RWPE2 (cell line): ENCODE measurements around the gene KCND2.

ENCODE experiments used
- ATAC-seq: fragments of 200-7000 bp; cut with Tn5 transposase; 3 replicates; pipeline ENCODE4 v1.9.1; 2021; ENCODE audit warnings: low read depth
- DNase-seq: peaks from one replicate; pipeline ENCODE4 v3.0.0-alpha.2; 2020; ENCODE audit warnings: low spot score
- H3K27ac ChIP-seq: fragments of 450-650 bp; 2 replicates; pipeline ENCODE4 v1.5.1; 2017; ENCODE audit warnings: mild to moderate bottlenecking; ENCODE audit not compliant: poor library complexity, severe bottlenecking
- H3K27me3 ChIP-seq: fragments of 250-450 bp; sonication (Bioruptor Pico); 2 replicates; pipeline ENCODE4 v1.5.1; 2021; ENCODE audit warnings: mild to moderate bottlenecking, moderate library complexity; ENCODE audit not compliant: insufficient read depth, poor library complexity, severe bottlenecking
- H3K36me3 ChIP-seq: fragments of 250-450 bp; sonication (Bioruptor Pico); 2 replicates; pipeline ENCODE4 v1.5.1; 2020; ENCODE audit warnings: low read depth, mild to moderate bottlenecking, moderate library complexity
- H3K4me1 ChIP-seq: fragments of 250-450 bp; sonication (Bioruptor Pico); 2 replicates; pipeline ENCODE4 v1.5.1; 2021; ENCODE audit warnings: mild to moderate bottlenecking, moderate library complexity; ENCODE audit not compliant: insufficient read depth, poor library complexity, severe bottlenecking
- H3K4me3 ChIP-seq: fragments of 250-450 bp; sonication (Bioruptor Pico); 2 replicates; pipeline ENCODE4 v1.5.1; 2021; ENCODE audit warnings: mild to moderate bottlenecking, moderate library complexity; ENCODE audit not compliant: severe bottlenecking
- H3K9me3 ChIP-seq: fragments of 250-450 bp; sonication (Bioruptor Pico); 2 replicates; pipeline ENCODE4 v1.5.1; 2021; ENCODE audit warnings: mild to moderate bottlenecking, moderate library complexity; ENCODE audit not compliant: severe bottlenecking
- TF ChIP-seq, protein P1 (sequence below): fragments of 450-650 bp; IDR thresholded peaks from one replicate; pipeline ENCODE4 v1.5.1; 2017; ENCODE audit warnings: mild to moderate bottlenecking, moderate library complexity; ENCODE audit not compliant: poor library complexity, severe bottlenecking

The KCND2 gene

DNA sequence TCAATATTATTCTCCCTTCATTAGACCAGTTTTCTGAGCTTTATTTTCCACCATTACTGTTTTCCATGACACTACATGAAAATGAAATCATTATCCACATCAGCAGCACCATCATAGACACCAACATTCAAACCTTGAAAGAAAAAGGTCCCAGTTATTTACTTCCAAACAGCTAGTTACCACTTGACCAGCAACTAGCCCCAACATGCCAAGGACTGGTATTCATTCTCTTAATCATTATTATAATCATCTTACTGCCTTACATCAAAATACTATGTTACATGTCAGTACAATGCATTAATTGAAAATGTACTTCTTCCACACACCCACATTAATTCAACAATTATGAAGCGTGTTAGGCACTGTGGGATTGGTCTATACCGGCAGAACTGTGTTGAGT, 385.5 kb downstream of the KCND2 start:
- no peak; the same call in 2 of the 3 replicates for ATAC-seq
- Histone ChIP-seq H3K4me1 (peaks cover 2% of the 10 kb centered on the region), H3K27ac (no peak overlapping the region), H3K27me3 (no peaks in the 10 kb centered on the region), H3K36me3 (no peaks in the 10 kb centered on the region), H3K4me3 (no peak overlapping the region), H3K9me3 (no peaks in the 10 kb centered on the region)
- TF ChIP-seq, protein P1, sequence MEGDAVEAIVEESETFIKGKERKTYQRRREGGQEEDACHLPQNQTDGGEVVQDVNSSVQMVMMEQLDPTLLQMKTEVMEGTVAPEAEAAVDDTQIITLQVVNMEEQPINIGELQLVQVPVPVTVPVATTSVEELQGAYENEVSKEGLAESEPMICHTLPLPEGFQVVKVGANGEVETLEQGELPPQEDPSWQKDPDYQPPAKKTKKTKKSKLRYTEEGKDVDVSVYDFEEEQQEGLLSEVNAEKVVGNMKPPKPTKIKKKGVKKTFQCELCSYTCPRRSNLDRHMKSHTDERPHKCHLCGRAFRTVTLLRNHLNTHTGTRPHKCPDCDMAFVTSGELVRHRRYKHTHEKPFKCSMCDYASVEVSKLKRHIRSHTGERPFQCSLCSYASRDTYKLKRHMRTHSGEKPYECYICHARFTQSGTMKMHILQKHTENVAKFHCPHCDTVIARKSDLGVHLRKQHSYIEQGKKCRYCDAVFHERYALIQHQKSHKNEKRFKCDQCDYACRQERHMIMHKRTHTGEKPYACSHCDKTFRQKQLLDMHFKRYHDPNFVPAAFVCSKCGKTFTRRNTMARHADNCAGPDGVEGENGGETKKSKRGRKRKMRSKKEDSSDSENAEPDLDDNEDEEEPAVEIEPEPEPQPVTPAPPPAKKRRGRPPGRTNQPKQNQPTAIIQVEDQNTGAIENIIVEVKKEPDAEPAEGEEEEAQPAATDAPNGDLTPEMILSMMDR, result no peak
- no peak for DNase-seq

DNA sequence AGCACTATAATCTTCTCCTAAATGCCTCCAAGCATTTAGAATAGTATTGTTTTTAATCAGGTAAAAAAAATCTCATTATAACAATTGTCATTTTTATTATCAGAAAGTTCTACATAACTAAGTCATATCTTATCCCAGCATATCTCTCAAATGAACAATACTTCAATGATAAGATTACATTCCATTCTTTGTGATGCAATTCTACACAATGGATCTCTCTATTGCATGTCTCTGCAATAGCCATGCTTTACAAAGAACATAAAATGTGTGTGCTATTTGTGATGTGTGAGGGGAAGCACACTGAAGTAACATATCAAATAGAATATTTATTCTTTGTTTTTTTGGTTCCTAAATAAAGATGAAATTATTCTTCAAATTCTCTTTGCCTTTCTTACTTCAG, 389.3 kb downstream of the KCND2 start:
- Histone ChIP-seq H3K4me1 (peaks cover 2% of the 10 kb centered on the region), H3K9me3 (no peaks in the 10 kb centered on the region), H3K27ac (no peak overlapping the region), H3K27me3 (no peaks in the 10 kb centered on the region), H3K4me3 (no peak overlapping the region), H3K36me3 (no peaks in the 10 kb centered on the region)
- no peak for DNase-seq
- ATAC-seq, result no peak
- TF ChIP-seq, protein P1, result no peak

DNA sequence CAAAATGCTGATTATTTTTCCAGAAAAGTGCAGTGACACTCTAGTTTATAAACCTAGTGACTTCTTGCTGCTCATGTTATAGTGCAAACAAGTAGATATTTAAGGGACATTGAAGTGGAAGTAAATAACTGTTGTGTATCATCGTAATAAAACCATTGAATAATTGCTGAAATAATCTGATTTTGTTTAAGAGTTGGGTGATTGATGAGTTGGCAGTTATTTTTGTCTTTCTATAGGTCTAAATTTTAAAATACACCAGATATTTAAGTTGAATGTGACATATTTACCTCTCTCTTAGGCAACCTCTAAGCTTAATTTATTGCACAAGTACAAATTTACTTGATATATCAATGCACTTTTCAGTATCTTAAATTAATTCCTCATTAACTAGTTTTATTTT, 392.1 kb downstream of the KCND2 start:
- H3K27me3 ChIP-seq, result no peaks in the 10 kb centered on the region
- no peak overlapping the region for H3K27ac ChIP-seq
- H3K4me3 ChIP-seq, result no peak overlapping the region
- no peaks in the 10 kb centered on the region for H3K9me3 ChIP-seq
- TF ChIP-seq, protein P1, result no peak
- DNase-seq, result no peak
- no peaks in the 10 kb centered on the region for H3K4me1 ChIP-seq
- H3K36me3 ChIP-seq, result no peaks in the 10 kb centered on the region
- no peak for ATAC-seq

DNA sequence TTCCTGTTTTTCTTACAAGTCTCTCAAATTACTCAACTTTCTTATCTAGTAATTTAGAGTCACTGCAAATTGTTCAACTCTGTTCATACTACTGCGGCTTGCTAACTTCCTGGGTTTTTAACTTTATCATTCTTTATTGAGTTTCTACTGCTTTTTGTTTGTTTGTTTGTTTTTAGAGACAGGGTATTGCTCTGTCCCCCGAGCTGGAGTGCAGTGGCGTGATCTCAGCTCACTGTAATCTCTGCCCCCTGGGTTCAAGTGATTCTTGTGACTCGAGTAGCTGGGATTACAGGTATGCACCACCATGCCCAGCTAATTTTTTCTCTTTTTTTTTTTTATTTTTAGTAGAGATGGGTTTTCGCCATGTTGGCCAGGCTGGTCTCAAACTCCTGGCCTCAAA, 402.1 kb downstream of the KCND2 start:
- Histone ChIP-seq H3K4me3 (no peak overlapping the region), H3K4me1 (no peaks in the 10 kb centered on the region), H3K36me3 (no peaks in the 10 kb centered on the region), H3K27me3 (no peaks in the 10 kb centered on the region), H3K9me3 (no peaks in the 10 kb centered on the region), H3K27ac (no peak overlapping the region)
- TF ChIP-seq, protein P1, result no peak
- ATAC-seq (no peak), DNase-seq (no peak)

DNA sequence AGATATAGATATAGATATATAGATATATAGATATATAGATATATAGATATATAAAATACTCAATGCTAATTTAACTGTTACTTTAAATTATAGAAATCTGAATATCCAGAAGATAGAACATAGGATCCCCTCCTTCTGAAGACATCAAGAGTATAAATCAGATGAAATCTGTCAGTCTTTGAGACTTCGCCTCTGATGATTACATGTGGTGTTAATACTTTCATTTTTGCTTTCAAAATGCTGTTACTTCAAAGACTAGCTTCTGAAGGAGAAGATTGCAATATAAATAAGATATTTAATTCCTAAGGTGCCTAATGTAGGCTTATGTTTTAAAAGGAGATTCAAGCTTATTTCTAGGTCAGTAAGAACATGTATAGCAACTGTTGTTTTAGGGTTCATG, 404.6 kb downstream of the KCND2 start:
- no peak overlapping the region for H3K4me3 ChIP-seq
- DNase-seq, result no peak
- no peaks in the 10 kb centered on the region for H3K27me3 ChIP-seq

More for the DNA sequence above, 404.6 kb downstream of the KCND2 start:
- TF ChIP-seq, protein P1, result no peak
- Histone ChIP-seq H3K9me3 (no peaks in the 10 kb centered on the region), H3K36me3 (no peaks in the 10 kb centered on the region), H3K4me1 (no peaks in the 10 kb centered on the region), H3K27ac (no peak overlapping the region)
- no peak for ATAC-seq
